CD4-positive, alpha-beta T cell treated with Interleukin-15 for 1 hour (primary cell): ENCODE results near the gene ULK4.
"Not testable (repeated sequence)": the region's sequence is repeated elsewhere in the genome, so short reads cannot be mapped to it uniquely, and the experiment has no call there.

Experiments
- DNase-seq: peaks from one replicate; pipeline ENCODE4 v3.0.0-alpha.2; 2020

Gene ULK4

GRCh38 chr3:41749988-41750387, 211.9 kb downstream of the ULK4 start:
- no peak for DNase-seq

DNA sequence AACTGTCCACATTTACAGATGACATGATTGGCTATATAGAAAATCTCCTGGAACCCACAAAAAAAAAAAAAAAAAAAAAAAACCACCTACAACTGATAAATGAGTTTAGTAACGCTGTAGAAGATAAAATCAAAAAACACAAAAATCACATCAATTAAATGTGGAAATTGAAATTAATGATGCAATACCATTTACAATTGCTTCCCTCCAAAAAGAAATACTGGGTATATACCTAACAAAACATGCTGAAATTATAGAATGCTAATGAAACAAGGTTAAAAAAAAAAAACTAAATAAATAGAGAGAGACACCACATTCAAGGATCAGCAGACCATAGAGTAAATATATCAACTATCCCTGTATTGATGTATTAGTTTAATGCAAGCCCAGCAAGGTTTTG, 215.7 kb downstream of the ULK4 start:
- DNase-seq = no peak

DNA sequence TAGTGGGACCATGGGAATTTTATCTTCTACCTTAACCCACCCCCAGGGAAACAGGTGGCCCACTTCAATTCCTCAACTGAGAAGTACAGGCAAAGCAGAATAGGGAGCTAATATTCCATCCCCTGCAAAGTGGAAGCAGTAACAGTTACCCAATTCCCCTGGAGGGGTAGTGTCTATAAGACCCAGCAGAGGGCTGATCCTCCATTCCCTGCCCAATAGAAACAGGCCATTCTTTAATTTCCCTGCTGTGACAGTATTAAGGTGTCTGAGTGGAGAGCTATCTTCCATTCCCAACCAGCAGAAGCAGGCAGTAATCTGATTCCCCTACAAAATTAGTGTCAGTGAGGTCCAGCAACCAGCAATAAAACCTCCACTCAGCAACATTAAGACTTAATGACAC, 219.8 kb downstream of the ULK4 start:
- DNase-seq = no peak

DNA sequence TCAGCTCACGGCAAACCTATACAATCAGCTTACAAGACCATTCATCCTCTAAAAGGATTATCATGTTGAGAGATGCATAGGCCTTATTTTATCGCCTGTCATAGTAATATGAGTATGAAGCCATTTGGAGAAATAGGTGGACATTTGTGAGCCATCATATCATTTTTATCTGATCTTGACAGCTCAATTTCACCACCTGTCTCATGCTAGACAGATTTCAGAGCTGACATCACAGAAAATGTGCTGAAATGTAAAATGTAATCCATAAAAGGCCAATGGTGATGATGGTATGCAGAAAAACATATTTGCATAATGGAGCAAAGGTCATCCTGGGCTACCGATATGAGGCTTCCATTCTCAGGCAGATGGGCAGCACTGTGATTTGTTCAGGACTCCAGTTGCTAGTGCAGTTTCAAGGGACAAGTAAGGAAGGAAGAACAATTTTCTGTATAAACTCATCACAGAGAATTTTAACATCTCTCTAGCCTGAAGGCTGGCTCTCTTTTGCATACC, 221.5 kb downstream of the ULK4 start:
- no peak for DNase-seq

DNA sequence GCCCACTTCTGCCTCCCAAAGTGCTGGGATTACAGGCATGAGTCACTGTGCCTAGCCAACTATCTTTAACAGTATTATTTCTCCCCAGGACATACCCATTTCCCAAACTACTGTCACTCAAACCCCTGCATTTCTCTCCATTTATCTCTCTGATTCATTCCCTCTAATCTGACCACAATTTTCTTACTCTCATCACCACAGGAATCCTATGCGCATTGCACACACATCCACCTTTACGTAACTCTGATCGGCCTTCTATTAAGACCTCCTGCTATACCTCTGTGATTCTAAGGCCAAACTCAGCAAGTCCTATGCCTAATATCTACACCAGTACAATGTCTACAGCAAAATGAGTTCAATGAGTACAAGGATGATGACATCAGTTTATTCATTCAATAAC, 235.0 kb downstream of the ULK4 start:
- DNase-seq = no peak

- no peak for DNase-seq
These were observed 244.3 kb downstream of the ULK4 start for GRCh38 chr3:41717641-41718040.

DNA sequence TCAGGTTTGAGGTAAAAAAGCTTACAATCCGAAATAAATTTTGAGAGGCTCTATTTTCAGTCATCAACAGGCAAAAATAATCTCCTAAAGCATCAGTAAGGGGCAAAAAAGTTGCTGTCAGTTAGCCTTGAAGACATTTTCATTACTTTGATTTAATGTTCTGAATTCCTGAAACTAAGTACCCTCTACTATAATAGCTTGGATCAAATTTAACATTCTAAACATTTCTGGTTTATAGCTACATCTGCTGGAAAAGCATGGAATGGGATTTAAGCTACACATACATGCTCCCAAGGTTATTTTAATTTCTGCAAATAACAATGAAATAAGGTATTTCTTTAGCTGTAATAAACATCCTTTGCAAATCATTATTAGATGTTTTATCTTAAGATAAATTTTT, 245.4 kb downstream of the ULK4 start:
- no peak for DNase-seq

DNA sequence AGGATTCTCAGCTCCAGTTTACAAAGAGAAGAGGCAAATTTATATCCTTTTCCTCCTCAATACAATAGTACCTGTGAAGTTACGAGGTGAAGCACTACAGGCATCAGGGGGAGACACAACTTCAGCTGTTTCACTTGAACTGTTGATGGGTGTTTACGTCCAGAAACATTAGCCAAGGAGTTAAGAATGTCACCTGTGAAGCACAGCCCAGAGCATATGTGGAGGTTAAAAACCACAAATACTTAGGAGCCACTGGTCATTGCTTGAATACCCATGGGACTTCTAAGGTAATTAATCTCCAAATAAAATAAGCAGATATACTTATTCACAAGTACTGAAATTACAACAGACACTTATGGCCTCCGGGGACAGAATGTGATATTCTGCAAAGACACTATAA, 246.5 kb downstream of the ULK4 start:
- no peak for DNase-seq

GRCh38 chr3:41711651-41712050, 250.3 kb downstream of the ULK4 start:
- DNase-seq = no peak

DNA sequence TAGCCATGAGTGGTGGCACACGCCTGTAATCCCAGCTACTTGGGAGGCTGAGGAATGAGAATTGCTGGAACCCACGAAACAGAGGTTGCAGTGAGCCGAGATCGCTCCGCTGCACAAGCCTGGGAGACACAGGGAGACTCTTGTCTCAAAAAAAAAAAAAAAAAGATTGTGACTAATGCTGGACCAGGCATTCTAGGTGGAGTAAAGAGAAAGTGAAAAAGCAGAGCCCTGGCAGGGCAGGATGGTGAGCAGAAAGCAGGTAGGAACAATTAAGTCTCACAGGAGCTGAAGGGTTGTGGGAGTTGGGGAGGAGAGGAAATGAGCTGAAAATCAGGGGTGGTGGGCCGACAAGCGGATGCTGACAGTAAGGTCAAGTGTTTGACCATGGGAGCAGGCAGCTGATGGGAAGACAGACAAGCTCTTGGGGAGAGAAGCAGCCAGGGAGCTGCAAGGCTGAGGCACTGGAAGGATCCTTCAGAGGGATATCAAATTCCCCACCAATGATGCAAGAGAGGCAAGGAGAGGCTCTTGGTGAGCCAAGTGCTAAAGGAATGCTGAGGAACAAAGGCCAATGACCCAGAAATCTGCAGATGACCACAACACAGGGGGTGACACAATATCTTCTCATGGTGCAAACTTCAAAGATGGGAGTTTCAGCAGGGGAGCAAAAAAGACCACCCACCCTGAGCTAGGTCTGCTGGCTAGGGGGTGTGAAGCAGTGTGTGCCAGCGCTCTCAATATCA, 251.1 kb downstream of the ULK4 start:
- no peak for DNase-seq

DNA sequence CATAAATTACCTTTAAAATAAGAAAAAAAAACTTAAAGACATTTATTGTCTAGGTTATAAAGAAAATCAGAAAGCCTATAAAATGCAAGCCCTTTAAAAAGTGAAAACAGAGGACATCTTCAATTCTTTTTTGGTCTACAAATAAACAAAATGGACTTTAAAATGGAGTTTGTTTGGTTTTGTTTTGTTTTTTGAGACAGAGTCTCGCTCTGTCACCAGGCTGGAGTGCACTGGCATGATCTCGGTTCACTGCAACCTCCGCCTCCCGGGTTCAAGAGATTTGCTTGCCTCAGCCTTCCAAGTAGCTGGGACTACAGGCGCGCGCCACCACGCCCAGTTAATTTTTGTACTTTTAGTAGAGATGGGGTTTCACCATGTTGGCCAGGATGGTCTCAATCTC, 252.7 kb downstream of the ULK4 start:
- DNase-seq = not testable (repeated sequence)

GRCh38 chr3:41708176-41708575, 253.7 kb downstream of the ULK4 start:
- DNase-seq = no peak

DNA sequence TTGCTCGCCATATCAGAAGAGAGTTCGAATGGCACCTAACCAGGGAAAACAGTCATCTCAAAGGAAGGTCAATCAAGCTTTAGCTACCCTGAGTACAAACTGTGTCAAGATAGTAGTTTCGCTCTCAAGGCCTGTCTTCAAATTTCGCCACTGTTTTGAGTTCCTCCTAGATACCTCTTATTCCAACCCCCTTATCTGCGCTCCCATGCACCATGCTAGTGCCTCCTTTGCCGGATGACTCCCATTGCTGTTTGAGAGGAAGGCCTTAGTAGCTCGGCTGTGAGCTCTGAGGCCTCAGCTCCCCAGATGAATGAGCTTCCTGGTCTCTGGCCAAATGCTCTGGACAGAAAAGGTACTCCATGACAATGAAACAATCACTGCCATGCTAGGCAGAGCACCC, 256.0 kb downstream of the ULK4 start:
- DNase-seq = no peak

DNA sequence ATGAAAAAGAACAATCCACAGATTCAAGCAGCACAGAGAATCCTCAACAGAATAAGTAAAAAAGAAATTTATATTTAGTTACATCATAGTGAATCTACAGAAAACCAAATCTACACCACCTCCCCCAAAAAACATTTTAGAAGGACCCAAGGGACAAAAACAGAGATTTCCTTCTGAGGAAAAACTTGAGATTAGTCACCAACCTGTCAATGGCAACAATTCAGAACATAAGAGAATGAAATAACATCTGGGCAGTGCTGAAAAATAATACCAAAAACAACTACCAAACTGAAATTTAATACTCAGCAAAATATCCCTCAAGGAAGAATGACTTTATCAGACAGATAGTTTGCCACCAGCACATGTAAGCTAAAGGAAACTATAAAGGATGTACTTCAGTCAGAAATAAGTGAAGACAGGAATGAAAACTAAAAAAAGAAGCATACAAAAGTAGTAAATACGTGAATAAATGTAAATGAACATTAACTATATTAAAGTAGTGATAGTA, 260.7 kb downstream of the ULK4 start:
- DNase-seq = no peak

DNA sequence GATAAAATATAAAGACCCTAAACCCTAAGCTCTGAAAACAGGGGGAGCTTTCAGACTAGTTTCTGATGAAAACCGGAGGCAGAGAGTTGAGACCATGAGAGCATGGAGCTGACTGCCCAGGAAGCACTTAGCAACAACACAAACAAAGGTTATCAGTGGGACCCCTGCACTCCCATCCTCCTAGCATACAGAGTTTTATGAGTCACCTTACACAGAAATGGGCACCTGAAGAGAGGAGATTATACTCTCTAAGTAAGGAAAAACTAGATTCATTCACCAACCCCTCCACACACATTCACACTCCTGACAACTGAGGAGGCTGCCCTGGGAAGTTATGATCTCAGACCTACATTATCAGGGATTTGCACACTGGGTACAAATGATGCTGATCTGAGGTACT, 261.7 kb downstream of the ULK4 start:
- no peak for DNase-seq

DNA sequence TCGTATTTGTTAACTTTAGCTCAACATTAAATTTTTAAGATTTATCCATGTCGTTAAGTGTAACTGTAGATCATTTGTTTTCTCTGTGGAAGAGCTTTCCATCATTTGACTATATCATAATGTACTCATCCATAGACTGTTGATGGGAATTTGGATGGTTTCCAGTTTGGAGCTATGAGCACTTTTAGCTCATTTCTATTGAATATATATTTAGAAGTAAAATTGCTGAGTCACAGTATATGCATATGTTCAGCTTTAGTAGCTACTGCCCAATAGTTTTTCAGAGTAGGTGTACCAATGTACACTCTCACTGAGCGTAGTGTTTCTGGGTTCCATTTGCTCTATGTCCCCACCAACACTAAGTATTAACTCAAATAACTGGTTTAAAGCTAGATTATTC, 263.0 kb downstream of the ULK4 start:
- no peak for DNase-seq

GRCh38 chr3:41697702-41698101, 264.2 kb downstream of the ULK4 start:
- DNase-seq = no peak

DNA sequence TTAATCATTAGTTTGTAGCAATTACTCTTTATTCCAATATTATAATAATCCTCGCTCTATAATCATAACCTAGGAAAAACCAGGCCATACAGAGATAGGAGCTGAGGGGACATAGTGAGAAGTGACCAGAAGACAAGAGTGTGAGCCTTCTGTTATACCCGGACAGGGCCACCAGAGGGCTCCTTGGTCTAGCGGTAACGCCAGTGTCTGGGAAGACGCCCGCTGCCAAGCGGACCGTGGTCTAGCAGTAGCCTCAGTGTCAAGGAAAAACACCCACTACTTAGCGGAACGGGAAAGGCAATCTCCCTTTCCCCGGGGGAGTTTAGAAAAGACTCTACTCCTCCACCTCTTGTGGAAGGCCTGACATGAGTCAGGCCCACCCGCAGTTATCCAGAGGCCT, 266.1 kb downstream of the ULK4 start:
- DNase-seq = not testable (repeated sequence)

DNA sequence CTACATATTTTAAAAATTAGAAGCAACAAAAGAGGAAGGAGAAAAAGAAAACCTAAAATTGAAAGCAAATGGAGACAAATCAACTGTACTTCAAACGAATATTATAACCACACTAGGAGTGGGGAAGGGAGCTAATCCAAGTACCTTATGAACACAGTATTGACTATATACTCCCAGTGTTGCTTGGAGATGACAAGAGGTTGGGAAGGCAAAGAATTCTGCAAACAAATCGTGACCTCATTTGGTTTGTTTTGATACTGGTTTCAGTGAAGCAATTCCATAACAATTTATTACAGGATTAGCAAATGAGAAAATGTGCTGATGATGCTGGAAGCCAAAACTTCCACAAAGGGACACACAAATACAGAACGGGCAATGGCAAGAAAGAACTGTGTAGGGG, 268.1 kb downstream of the ULK4 start:
- DNase-seq = no peak

DNA sequence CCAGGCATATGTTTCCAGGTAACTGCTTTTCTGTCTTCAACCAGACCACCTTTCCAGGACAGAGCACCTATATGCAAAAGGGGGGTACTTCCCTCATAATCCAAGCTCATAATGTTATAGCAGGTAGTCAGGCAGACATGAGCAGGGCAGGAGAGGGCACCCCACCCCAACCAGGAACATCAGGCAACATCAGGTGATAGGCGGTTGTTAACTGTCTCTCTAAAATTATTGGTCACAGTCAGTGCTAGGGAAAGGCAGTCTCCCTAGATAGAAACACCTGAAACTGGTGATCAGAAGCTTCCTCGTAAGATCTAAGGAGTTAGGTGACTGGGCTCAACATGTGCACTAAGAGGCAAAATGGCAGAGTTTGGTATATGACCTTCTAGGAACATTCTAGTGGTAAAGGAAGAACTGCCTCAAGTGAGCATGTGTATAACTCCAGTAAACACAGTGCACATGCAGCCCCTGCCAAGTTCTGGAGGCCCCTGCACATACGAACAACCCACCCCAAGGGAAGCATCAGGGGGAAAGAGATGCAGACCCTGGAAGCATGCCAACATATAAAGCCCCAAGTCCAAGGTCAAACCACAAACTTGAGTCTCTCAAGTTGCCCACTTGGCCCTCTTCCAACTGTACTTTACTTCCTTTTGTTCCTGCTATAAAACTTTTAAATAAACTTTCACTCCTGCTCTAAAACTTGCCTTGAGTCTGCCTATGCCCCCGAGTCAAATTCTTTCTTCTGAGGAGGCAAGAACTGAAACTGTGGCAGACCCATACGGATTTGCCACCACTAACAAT, 270.9 kb downstream of the ULK4 start:
- DNase-seq = no peak

GRCh38 chr3:41688595-41689380, 273.1 kb downstream of the ULK4 start:
- DNase-seq = no peak

DNA sequence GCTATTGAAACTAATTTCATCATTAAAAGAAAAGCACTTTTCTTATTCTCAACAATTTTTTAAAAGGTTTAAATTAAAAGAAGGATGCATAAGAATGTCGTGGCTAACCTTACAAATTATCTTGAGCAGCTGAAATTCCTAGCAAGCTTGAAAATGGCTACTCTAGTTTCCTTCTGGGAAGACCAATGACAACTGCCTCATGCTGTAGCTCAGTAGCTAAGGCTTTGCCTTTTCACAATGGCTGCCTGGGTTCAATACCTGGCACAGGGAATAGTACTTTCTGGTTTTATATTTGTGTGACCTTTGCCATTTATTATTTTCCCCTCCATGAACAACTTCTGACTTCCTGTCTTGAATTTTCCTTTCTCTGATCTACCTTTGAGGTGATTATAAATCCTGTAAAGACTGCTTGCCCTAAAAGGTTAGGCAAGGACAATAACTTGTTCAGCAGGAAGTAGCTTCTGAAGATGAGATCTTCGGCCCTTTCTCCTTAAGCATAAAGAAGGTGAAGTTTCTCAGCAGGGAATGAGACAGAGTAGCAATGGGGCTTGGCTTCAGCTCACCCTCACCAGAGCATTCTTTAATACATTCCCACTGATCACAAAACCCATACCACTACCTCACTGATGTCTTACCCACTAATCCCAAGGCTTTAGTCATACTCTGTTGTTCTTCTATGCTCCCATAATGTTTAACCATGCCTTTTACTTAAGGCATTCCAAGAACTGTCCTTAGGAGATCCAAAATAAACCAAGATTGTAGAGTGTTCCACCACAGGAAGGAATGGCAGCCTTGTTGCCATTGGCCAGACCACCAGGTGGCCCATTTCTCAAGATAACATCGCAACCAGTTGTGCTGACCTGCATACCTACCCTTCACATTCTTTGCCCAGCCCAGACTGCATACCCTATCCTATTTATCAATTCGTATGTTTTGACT, 276.8 kb downstream of the ULK4 start:
- DNase-seq = no peak
